K562 (cell line): Measurements from ENCODE around the gene PCCB. TPM values are rescaled to one million over a fixed set of nuclear protein-coding genes. Genes with fewer than 3 reads are reported as not detected.

Source experiments
- CAMTA2 ChIP-seq: fragments of 250-450 bp; sonication (Bioruptor Pico); conservative IDR thresholded peaks from 2 replicates; pipeline ENCODE4 v1.5.1; 2022
- CEBPG ChIP-seq, 3 experiments: fragments of 200-800 bp in 1 of 3; sonication (Bioruptor generic) in 1 of 3; sonication (generic) in 1 of 3; formaldehyde crosslinking in 1 of 3; IDR thresholded peaks in 2 of 3; conservative IDR thresholded peaks in 1 of 3; 2 replicates each; pipeline versions ENCODE4 v1.6.1 to v1.8.0; 2016 to 2022; ENCODE audit warnings: missing compliant biosample characterization in 2 of 3, missing genetic modification characterization in 2 of 3, mild to moderate bottlenecking in 1 of 3, missing genetic modification reagents in 1 of 3
- CTCFL ChIP-seq: IDR thresholded peaks from 2 replicates; pipeline ENCODE4 v1.6.1; 2011; ENCODE audit warnings: borderline replicate concordance, low read depth, mild to moderate bottlenecking, moderate library complexity, low read length; ENCODE audit not compliant: insufficient read depth, poor library complexity, severe bottlenecking
- E2F3 ChIP-seq: fragments of 250-450 bp; sonication (Bioruptor Pico); IDR thresholded peaks from 2 replicates; pipeline ENCODE4 v1.4.0; 2020; ENCODE audit warnings: mild to moderate bottlenecking
- EGR1 ChIP-seq: fragments of 450-650 bp; conservative IDR thresholded peaks from 2 replicates; pipeline ENCODE4 v1.6.1; 2017; ENCODE audit warnings: mild to moderate bottlenecking
- POLR3A ChIP-seq: IDR thresholded peaks from 2 replicates; pipeline ENCODE4 v1.6.1; 2011; ENCODE audit warnings: borderline replicate concordance, mild to moderate bottlenecking, moderate library complexity; ENCODE audit not compliant: insufficient read length, insufficient read depth; ENCODE audit errors: extremely low read depth
- PURB ChIP-seq: sonication (generic); formaldehyde crosslinking; IDR thresholded peaks from 2 replicates; pipeline ENCODE4 v1.9.0; 2021; ENCODE audit warnings: low read depth, mild to moderate bottlenecking, missing genetic modification reagents
- RBM25 ChIP-seq: fragments of 200-400 bp; formaldehyde crosslinking; IDR thresholded peaks from 2 replicates; pipeline ENCODE4 v1.6.1; 2018; ENCODE audit warnings: low read length, low read depth, moderate library complexity; ENCODE audit not compliant: severe bottlenecking
- RNF219 ChIP-seq: fragments of 250-450 bp; sonication (Bioruptor Pico); IDR thresholded peaks from 2 replicates; pipeline ENCODE4 v1.5.0; 2022; ENCODE audit warnings: mild to moderate bottlenecking
- ZNF551 ChIP-seq: fragments of 250-450 bp; sonication (Bioruptor Pico); IDR thresholded peaks from 2 replicates; pipeline ENCODE4 v1.5.0; 2021; ENCODE audit warnings: mild to moderate bottlenecking, moderate library complexity
- polyA plus RNA-seq, 8 experiments: library from polyadenylated mRNA; depleted of rRNA in 4 of 8; stranded (reverse) in 5 of 8; unstranded in 3 of 8; fragments of >200 nt; fragmentation: Nextera tagmentation in 2 of 8; fragmentation: Illumina TruSeq in 1 of 8; extraction: Ambion mirVana in 2 of 8; extraction: Trizol in 1 of 8; gene quantifications; 2 replicates each; pipeline versions ENCODE4 v1.2.1 to v1.2.3, GENCODE V29; 2011 to 2014; ENCODE audit warnings: inconsistent platforms in 1 of 8, missing spikeins in 1 of 8
- total RNA-seq, 7 experiments: library from RNA; depleted of rRNA in 6 of 7; stranded (reverse); fragments of >200 nt in 6 of 7; fragmentation: Illumina TruSeq in 2 of 7; extraction: Trizol in 2 of 7; gene quantifications; 2 replicates each; pipeline versions ENCODE4 v1.2.1 to v1.2.3, GENCODE V29; 2011 to 2021; ENCODE audit warnings: low replicate concordance in 1 of 7

The PCCB gene
- total and polyA plus RNA-seq, 9 of the 15 experiments (the other 6 are each of a cell fraction or from before 2014, with no cell fraction given): 69.5 to 173 (median 92.8) TPM

DNA sequence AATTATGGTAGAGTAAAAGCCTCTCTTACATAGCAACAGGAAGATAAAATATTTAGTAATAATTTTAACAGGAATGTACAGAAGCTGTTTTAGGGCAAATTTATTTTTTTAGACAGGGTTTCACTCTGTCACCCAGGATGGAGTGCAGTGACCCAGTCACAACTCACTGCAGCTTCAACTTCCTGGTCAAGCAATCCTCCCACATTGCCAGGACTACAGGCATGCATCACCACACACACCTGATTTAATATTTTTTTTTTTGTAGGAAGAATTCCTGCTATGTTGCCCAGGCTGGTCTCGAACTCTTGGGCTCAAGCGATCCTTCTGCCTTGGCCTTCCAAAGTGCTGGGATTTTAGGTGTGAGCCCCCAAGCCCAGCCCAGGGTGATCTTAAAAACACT, 61.1 kb downstream of the PCCB start (continued):
- TF ChIP-seq RNF219 (CRISPR knock-in tag): no peak
- no peak for TF ChIP-seq PURB (CRISPR knock-in tag)
- no peak for TF ChIP-seq CEBPG (CRISPR knock-in tag; IDR thresholded peaks at IDR 0.05)
- TF ChIP-seq CEBPG (tag; conservative IDR thresholded peaks at IDR 0.05 in 1 of 2, IDR thresholded peaks at IDR 0.05 in 1 of 2): no peak
- TF ChIP-seq CAMTA2: no peak
- no peak for TF ChIP-seq EGR1
- TF ChIP-seq E2F3: no peak
- no peak for TF ChIP-seq ZNF551
- no peak for TF ChIP-seq CTCFL
- TF ChIP-seq RBM25: no peak
- no peak for TF ChIP-seq POLR3A
- TF ChIP-seq, all 486 proteins: peak for 0
